GM23338 (cell line): Measurements from ENCODE around the gene MOCOS.

Experiments
- CREB1 ChIP-seq: fragments of 250-450 bp; sonication (Bioruptor Pico); IDR thresholded peaks from 2 replicates; pipeline ENCODE4 v1.5.0; 2020; ENCODE audit warnings: low read depth, mild to moderate bottlenecking, moderate library complexity
- CTCF ChIP-seq, 2 experiments: fragments of 200-600 bp in 1 of 2; sonication (generic) in 1 of 2; conservative IDR thresholded peaks; 2 replicates each; pipeline versions ENCODE4 v1.5.1 to v1.6.1; 2016 to 2017; ENCODE audit warnings: antibody characterized with exemption in 2 of 2, low read depth in 2 of 2, mild to moderate bottlenecking in 2 of 2, moderate library complexity in 1 of 2
- ETS1 ChIP-seq: IDR thresholded peaks from 2 replicates; pipeline ENCODE4 v1.6.1; 2016; ENCODE audit warnings: antibody characterized with exemption
- EZH2 ChIP-seq: fragments of 200-600 bp; sonication (generic); IDR thresholded peaks from one replicate; pipeline ENCODE4 v1.8.0; 2017; ENCODE audit warnings: antibody characterized with exemption, mild to moderate bottlenecking, low read depth; ENCODE audit not compliant: unreplicated experiment
- EZH2phosphoT487 ChIP-seq: fragments of 200-600 bp; sonication (generic); IDR thresholded peaks from one replicate; pipeline ENCODE4 v1.8.1; 2018; ENCODE audit warnings: antibody characterized with exemption; ENCODE audit not compliant: unreplicated experiment
- JUNB ChIP-seq: IDR thresholded peaks from one replicate; pipeline ENCODE4 v1.6.1; 2016; ENCODE audit warnings: antibody characterized with exemption; ENCODE audit not compliant: unreplicated experiment
- POLR2AphosphoS5 ChIP-seq: IDR thresholded peaks from 2 replicates; pipeline ENCODE4 v1.6.1; 2016; ENCODE audit warnings: antibody characterized with exemption, low read depth
- REST ChIP-seq: IDR thresholded peaks from one replicate; pipeline ENCODE4 v1.6.1; 2018; ENCODE audit warnings: antibody characterized with exemption; ENCODE audit not compliant: unreplicated experiment
- TF ChIP-seq, protein P1 (sequence below): fragments of 250-450 bp; sonication (Bioruptor Pico); IDR thresholded peaks from 2 replicates; pipeline ENCODE4 v1.5.0; 2020; ENCODE audit warnings: mild to moderate bottlenecking, moderate library complexity

DNA sequence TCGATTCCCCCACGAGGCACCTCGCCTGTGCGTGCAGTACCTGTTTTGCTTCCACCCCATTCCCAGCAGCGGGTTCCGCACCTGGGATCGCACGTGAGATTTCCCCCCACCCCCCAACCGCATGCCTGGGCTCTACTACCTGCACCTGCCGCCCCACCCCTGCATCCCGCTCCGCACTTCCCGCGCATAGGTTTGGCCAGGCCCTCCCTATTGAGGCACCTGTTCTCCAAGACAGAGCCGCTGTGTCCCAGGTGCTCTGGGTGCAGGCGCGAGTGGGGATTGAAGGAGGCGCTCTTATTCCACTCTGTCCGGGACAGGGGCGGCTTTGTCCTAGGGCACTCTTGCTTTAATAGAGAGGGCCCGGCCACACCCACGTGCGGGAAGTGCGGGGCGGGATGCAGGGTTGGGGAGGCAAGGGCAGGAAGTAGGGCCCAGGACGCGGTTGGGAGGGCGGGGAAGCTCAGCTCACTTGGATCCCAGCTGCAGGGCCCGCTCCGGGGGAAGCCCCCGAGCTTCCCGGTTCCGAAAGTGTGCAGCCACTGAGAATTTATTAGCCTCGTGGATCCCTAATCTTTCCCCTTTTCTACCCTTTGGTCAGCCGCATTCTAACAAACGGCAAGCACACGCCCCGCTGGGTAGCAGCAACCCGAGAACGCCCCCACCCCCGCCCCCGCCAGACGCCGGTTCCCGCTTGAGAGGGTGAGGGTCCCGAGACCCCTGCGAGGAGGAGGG lies 670 bp upstream of the MOCOS start:
- TF ChIP-seq, protein P1, sequence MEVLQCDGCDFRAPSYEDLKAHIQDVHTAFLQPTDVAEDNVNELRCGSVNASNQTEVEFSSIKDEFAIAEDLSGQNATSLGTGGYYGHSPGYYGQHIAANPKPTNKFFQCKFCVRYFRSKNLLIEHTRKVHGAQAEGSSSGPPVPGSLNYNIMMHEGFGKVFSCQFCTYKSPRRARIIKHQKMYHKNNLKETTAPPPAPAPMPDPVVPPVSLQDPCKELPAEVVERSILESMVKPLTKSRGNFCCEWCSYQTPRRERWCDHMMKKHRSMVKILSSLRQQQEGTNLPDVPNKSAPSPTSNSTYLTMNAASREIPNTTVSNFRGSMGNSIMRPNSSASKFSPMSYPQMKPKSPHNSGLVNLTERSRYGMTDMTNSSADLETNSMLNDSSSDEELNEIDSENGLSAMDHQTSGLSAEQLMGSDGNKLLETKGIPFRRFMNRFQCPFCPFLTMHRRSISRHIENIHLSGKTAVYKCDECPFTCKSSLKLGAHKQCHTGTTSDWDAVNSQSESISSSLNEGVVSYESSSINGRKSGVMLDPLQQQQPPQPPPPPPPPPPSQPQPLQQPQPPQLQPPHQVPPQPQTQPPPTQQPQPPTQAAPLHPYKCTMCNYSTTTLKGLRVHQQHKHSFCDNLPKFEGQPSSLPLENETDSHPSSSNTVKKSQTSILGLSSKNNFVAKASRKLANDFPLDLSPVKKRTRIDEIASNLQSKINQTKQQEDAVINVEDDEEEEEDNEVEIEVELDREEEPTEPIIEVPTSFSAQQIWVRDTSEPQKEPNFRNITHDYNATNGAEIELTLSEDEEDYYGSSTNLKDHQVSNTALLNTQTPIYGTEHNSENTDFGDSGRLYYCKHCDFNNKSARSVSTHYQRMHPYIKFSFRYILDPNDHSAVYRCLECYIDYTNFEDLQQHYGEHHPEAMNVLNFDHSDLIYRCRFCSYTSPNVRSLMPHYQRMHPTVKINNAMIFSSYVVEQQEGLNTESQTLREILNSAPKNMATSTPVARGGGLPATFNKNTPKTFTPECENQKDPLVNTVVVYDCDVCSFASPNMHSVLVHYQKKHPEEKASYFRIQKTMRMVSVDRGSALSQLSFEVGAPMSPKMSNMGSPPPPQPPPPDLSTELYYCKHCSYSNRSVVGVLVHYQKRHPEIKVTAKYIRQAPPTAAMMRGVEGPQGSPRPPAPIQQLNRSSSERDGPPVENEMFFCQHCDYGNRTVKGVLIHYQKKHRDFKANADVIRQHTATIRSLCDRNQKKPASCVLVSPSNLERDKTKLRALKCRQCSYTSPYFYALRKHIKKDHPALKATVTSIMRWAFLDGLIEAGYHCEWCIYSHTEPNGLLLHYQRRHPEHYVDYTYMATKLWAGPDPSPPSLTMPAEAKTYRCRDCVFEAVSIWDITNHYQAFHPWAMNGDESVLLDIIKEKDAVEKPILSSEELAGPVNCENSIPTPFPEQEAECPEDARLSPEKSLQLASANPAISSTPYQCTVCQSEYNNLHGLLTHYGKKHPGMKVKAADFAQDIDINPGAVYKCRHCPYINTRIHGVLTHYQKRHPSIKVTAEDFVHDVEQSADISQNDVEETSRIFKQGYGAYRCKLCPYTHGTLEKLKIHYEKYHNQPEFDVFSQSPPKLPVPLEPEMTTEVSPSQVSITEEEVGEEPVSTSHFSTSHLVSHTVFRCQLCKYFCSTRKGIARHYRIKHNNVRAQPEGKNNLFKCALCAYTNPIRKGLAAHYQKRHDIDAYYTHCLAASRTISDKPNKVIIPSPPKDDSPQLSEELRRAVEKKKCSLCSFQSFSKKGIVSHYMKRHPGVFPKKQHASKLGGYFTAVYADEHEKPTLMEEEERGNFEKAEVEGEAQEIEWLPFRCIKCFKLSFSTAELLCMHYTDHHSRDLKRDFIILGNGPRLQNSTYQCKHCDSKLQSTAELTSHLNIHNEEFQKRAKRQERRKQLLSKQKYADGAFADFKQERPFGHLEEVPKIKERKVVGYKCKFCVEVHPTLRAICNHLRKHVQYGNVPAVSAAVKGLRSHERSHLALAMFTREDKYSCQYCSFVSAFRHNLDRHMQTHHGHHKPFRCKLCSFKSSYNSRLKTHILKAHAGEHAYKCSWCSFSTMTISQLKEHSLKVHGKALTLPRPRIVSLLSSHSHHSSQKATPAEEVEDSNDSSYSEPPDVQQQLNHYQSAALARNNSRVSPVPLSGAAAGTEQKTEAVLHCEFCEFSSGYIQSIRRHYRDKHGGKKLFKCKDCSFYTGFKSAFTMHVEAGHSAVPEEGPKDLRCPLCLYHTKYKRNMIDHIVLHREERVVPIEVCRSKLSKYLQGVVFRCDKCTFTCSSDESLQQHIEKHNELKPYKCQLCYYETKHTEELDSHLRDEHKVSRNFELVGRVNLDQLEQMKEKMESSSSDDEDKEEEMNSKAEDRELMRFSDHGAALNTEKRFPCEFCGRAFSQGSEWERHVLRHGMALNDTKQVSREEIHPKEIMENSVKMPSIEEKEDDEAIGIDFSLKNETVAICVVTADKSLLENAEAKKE (CRISPR knock-in tag), result no peak
- TF ChIP-seq CTCF (conservative IDR thresholded peaks at IDR 0.05; ENCODE audit: low read depth in 2 of 2) (no peak), EZH2phosphoT487 (no peak), POLR2AphosphoS5 (no peak; the same call in 1 of the 2 replicates), EZH2 (no peak), ETS1 (no peak), REST (no peak), CREB1 (CRISPR knock-in tag) (no peak), JUNB (no peak)
